Measurements from ENCODE around the gene PAGE3. TPM values are rescaled to one million over a fixed set of nuclear protein-coding genes. Genes with fewer than 3 reads are reported as not detected.

Gene PAGE3
- total and polyA plus RNA-seq, 2 of the 8 experiments (the other 6 are each of a cell fraction or from before 2014, with no cell fraction given): not detected

DNA sequence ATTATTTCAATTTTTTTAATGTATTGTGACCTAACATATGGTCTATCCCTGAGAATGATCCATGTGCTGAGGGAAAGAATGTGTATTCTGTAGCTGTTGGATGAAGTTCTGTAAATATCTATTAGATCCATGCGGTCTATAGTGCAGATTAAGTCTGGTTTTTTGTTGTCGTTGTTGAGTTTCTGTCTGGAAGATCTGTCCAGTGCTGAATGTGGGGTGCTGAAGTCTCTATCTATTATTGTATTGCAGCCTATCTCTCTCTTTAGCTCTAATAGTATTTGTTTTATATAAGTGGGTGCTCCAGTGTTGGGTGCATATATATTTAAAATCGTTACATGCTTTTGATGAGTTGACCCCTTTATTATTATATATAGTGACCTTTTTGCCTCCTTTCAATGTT, 26.2 kb upstream of the PAGE3 start:
- DNase-seq (ENCODE audit: low read depth in 1 of 2, low spot score in 2 of 2): no peak
- H4K91ac ChIP-seq (replicated peaks; ENCODE audit: insufficient read length, low read length): no peak overlapping the region
- H3K23me2 ChIP-seq (ENCODE audit: low read depth, low read length): no peaks in the 10 kb centered on the region
- no peak overlapping the region for H2AK5ac ChIP-seq (ENCODE audit: low read depth, low read length)
- H3K4me2 ChIP-seq (ENCODE audit: insufficient read depth in 1 of 2, low read depth in 2 of 2, low read length in 2 of 2): no peak overlapping the region
- POLR2A ChIA-PET (ENCODE audit: partially characterized antibody): no interaction called here
- WGBS, 2 experiments (ENCODE audit: extremely low coverage in 1 of 2, insufficient coverage in 1 of 2, insufficient read length in 1 of 2, insufficient replicate concordance in 2 of 2, low coverage in 1 of 2, low lambda C conversion rate in 2 of 2, missing lambda C conversion rate in 1 of 2): 90% methylated on average over 3 of the region's 3 CpGs; no CpG with 5 or more reads in 1 of the 2 experiments
- no peaks in the 10 kb centered on the region for H3K79me1 ChIP-seq (ENCODE audit: low read depth, low read length)
- H3K56ac ChIP-seq (replicated peaks; ENCODE audit: insufficient read length, low read depth, low read length): no peak overlapping the region
- no peak overlapping the region for H2BK5ac ChIP-seq (ENCODE audit: low read depth, low read length)
- H3K4ac ChIP-seq (replicated peaks; ENCODE audit: insufficient read length, low read depth, low read length): no peak overlapping the region
- H4K5ac ChIP-seq (ENCODE audit: insufficient read length, low read depth, low read length): no peak overlapping the region
- no peak overlapping the region for H2BK12ac ChIP-seq (ENCODE audit: low read depth, low read length)
- no peak for FAIRE-seq
- no peak overlapping the region for H3K18ac ChIP-seq (ENCODE audit: extremely low read depth, low read length)
- H4K8ac ChIP-seq (ENCODE audit: extremely low read depth, insufficient read depth, low read length): no peak overlapping the region
- H2BK15ac ChIP-seq (ENCODE audit: low read length): no peak overlapping the region
- H3K9ac ChIP-seq (replicated peaks in 1 of 4; ENCODE audit: extremely low read depth in 1 of 4, low read depth in 3 of 4, low read length in 3 of 4): no peak overlapping the region
- no peak overlapping the region for H3K27ac ChIP-seq (ENCODE audit: low read depth, low read length)
- H3K9me3 ChIP-seq (ENCODE audit: insufficient read depth in 2 of 2, low read depth in 1 of 2, low read length in 1 of 2): peaks cover 2 to 3% of the 10 kb centered on the region in 2 experiments; a peak in 2 of 4 replicates
- H2BK120ac ChIP-seq (replicated peaks; ENCODE audit: low read depth, low read length): no peak overlapping the region
- H3K14ac ChIP-seq (ENCODE audit: insufficient read length): no peak overlapping the region
- TF ChIP-seq SP1 (IDR thresholded peaks at IDR 0.05; ENCODE audit: low read depth, low read length) (no peak), GTF2F1 (IDR thresholded peaks at IDR 0.05; ENCODE audit: borderline replicate concordance, low read depth, low read length) (no peak)
- H2BK20ac ChIP-seq (ENCODE audit: low read length): no peak overlapping the region
- no peaks in the 10 kb centered on the region for H3K4me1 ChIP-seq (replicated peaks in 1 of 4; ENCODE audit: control insufficient read depth in 3 of 4, insufficient read depth in 4 of 4, low read length in 3 of 4)
- CTCF ChIA-PET (ENCODE audit: partially characterized antibody): no interaction called here
- no peaks in the 10 kb centered on the region for H3K36me3 ChIP-seq (ENCODE audit: control insufficient read depth in 2 of 4, insufficient read depth in 4 of 4, low read length in 3 of 4)
- no peak overlapping the region for H2AFZ ChIP-seq (ENCODE audit: low read length)
- no peak overlapping the region for H3K4me3 ChIP-seq (ENCODE audit: extremely low read depth in 1 of 4, insufficient read depth in 2 of 4, low read depth in 3 of 4, low read length in 4 of 4)
- no peak overlapping the region for H3K23ac ChIP-seq (ENCODE audit: insufficient read length)
- H3K27me3 ChIP-seq (replicated peaks in 1 of 4; ENCODE audit: control insufficient read depth in 3 of 4, extremely low read depth in 1 of 4, insufficient read depth in 3 of 4, low read length in 3 of 4): no peaks in the 10 kb centered on the region
- H4K20me1 ChIP-seq (replicated peaks in 1 of 2; ENCODE audit: control insufficient read depth in 1 of 2, insufficient read depth in 2 of 2, low read length in 2 of 2): no peaks in the 10 kb centered on the region
- no peaks in the 10 kb centered on the region for H3K79me2 ChIP-seq (ENCODE audit: control insufficient read depth in 1 of 2, insufficient read depth in 2 of 2, low read length in 2 of 2)
